HG03025 (cell line): ENCODE measurements around the gene GRK2.
"Not testable (repeated sequence)": the region's sequence is repeated elsewhere in the genome, so short reads cannot be mapped to it uniquely, and the experiment has no call there.

Experiments
- ATAC-seq: cut with Tn5 transposase; IDR thresholded peaks from one replicate; pipeline ENCODE4 v1.9.1; 2021; ENCODE audit warnings: mild to moderate bottlenecking, moderate library complexity; ENCODE audit not compliant: unreplicated experiment, low FRiP score

Gene GRK2

GRCh38 chr11:67253872-67254624 is 12.2 kb upstream of the GRK2 start:
- ATAC-seq = no peak

DNA sequence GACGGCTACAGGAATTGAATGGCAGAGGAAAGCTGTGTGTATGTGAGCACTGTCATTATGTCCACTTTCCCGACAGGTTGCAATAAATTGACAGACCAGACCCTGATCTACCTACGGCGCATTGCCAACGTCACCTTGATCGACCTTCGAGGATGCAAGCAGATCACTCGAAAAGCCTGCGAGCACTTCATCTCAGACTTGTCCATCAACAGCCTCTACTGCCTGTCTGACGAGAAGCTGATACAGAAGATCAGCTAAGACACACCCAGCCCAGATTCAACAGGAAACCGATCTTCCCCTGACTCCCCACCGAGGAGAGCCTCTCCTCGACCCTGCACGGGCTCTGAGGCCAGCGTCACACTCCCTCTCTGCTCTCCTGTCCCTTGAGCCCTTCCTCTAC is 11.5 kb upstream of the GRK2 start:
- ATAC-seq = no peak

DNA sequence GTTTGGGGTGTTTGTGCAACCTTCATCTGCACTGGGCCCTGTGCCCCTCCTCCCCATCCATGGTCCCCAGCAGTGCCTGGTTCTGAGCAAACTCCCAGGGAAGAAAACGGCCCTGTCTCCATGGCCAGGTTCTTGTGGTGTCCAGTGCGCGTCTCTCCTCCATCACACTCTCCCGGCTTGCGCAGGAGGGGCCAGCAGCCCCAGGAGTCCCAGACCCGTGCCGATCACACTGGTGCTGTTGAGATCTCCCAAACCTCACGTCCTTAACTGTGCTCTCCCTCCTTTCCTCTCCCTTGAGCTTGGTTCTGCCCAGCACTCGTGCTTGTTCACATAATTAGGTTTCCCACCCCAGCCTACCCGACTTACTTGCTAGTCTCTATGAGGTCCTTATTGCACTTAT is 10.9 kb upstream of the GRK2 start:
- ATAC-seq = no peak

DNA sequence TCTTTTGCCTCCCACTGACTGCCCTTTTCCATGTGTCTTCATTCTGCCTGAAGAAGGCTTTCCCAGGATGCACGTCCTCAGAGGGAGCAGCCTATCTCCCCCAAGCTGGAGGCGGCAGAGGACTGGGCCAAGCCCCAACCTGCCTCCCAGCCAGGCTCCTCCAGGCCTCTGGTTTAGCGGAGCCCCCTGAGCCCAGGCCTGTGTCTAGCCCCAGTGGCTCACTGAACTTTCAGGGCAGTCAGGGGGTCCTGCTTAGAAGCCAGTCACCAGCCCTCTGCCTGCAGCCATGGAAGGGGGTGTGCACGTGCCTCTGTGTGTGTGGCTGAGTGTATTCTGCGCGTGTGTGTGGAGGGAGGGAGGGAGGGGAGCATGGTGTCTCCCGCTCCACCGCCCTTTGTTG is 10.4 kb upstream of the GRK2 start:
- ATAC-seq = no peak

DNA sequence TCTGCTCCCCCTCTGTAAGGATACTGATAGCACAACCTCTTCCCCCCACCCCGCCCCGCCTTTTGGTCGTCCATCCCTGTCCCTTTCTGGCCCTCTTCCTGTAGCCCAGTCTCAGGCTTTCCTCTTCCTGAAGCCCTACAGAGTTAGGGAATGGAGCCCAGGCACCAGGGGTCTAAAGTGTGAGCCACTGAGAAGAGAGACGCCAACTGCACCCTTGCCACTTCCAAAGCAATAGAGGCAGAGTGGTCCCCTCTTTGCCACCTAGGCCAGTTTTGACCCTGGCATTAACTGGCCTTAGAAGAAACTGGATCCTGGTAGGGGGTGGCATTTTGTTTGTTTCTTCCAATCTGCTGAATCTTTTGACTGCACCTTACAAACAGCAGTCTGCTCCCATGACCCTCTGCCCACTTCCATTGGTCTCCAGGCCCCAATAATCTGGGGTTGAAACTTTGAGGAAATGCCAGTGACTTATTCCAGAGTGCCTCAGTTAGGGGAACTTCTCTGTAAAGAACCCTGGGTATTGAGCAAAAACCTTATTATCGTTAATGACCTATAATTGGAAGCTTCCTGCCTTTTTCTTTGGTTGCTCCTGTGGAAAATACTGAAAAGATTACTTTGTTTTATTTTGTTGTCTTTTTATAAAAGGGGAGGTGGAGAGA is 9.7 kb upstream of the GRK2 start:
- no peak for ATAC-seq

DNA sequence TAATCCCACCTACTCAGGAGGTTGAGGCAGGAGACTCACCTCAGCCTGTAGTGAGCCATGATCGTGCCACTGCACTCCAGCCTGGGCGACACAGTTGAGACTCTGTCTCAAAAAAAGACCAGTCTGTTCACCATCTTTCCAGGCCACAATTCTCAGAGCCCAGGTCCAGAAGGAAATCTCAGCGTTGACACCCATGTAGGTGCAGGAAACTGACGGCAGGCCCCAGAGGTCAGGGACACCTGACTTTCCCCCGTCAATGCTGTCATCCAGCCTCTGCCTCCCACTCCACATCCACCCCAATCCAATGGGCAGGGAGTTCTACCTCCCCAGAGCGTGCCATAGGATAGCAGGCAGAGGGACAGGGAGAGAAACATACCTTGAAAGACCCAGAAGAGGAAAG is 5.9 kb upstream of the GRK2 start:
- ATAC-seq = no peak

GRCh38 chr11:67260885-67261639 is 5.2 kb upstream of the GRK2 start:
- not testable (repeated sequence) for ATAC-seq

- no peak for ATAC-seq
These were observed 4.7 kb upstream of the GRK2 start for GRCh38 chr11:67261640-67261945.

GRCh38 chr11:67261946-67262681 is 4.2 kb upstream of the GRK2 start:
- ATAC-seq = no peak

- ATAC-seq = no peak
These were observed 3.3 kb upstream of the GRK2 start for GRCh38 chr11:67262731-67263675.

GRCh38 chr11:67264260-67264659 is 2.0 kb upstream of the GRK2 start:
- ATAC-seq = no peak

DNA sequence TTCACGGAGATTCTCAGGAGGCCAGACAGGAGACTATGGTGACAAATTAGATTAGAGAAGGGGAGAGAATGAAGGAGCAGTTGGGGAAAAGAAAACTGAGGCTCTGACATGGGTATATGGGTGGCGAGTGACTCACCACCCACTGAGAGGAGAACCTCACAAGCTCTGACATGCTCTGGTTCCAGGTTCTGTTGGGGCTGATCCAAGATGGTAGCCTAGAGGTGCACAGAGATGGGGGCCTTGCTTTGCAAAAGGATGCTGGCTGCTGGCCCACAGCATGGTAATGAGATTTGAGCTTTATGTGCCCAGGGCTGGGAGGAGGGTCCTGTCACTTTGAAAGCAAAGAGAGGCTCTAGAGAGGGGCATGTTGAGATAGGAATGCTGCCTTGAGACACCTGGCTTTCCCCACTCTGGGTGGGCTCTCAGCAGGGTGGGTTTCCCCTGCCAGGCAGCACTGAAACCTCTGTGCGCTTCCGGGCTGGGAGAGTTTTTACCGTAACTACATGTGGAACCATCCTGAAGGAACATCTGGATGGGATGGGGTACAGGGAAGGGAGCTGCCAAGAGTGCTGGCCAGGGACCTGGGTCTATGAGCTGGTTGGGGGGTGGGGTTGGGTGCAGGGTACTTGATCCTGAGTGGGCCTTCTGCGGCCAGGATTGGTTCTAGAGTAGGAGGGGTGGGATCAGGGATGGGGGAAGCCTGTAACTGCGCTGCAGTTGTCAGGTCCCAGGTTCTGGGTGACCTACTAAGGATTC is 1.2 kb upstream of the GRK2 start:
- no peak for ATAC-seq

- no peak for ATAC-seq
These were observed 432 bp upstream of the GRK2 start for GRCh38 chr11:67265633-67266448.

DNA sequence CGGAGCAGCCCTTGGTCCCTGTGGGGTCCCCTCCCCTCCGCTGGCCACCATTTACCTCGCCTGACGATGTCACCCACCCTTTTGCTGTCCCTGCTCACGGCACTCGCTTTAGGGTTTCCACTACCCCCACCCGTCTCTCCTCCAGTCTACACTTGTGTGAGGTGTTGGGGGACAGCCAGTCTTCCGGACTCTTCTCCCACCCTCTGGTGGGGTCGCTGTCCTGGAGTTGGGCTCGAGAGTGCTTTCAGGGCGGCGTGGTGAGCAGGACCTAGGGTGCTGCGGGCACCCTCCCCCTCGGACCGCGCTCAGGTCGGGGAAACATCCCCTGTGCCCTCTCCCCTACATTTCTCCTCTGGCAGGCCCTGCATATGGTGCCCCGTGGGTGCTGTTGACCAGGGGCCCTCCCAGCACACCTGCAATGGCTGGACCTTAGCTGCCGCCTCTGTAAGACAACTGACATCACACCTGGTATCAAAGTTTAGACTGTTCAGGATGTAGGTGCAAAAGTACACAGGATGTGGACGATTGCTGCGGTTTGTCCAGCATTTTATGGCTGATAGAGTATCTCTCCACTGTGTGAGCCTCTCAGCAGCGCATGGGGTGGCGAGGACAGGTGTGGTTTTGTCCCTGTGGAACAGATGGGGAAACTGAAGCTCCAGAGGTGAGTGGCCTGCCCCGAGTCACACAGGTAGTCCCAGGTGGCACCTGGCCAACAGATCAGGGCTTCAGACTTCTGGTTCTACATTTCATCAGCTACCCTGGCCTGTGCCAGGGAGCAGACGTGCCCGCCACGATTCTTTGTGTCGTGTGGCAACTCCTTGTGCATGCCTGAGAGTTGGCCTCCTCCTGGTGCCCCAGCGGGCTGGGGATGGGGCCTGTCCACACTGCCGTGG is 1.2 kb downstream of the GRK2 start:
- ATAC-seq = no peak

DNA sequence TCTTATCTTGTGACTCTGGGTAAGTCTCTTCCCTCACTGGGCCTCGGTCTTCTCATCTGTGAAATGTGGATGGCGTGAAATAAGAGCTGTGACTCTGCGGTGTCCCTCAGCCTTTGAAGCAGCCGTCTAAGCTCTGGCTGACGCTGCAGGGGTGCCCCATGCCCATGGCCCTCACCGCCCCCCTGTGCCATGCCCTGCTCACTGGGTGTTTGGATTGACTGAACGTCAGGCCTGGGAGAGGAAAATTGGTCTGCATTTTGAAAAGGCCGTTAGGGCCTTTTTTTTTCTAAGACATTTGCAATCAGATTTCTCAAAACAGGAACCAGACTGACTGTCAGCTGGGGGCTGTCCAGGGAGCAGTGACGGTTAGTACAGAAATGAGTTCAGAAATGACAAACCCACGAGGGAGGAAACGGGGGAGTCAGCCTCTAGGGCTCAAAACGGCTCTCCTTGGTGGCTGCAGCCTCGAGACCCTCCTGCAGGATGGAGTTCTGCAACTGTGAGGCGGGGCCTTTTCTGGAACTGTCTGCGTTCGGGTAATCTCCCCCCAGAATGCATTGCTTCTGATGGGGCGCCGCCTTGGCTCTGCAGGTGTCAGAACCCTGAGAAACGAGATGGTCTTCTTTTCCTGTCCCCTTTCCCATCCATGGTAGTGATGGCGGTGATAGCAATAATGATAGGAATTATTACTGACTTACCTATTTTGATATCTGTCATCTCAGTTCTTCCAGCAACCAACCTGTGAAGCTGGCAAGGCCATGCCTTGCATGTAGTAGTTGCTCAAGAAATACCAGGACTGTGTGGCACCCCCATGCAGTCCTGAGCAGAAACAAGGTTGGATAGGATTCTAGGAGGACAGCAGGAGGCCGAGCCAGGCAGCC is 2.0 kb downstream of the GRK2 start:
- ATAC-seq = no peak

- ATAC-seq = no peak
These were observed 2.6 kb downstream of the GRK2 start for GRCh38 chr11:67268962-67269268.
